Gastrocnemius medialis (tissue), 4 donors: ENCODE measurements around the gene RPS15A. TPM values are rescaled to one million over a fixed set of nuclear protein-coding genes. Genes with fewer than 3 reads are reported as not detected.

Source experiments
- ATAC-seq, 2 donors: fragments of 150-250 bp; one replicate each; pipeline ENCODE4 v1.9.1; 2016
- DNase-seq, 2 donors: peaks; one replicate each; pipeline ENCODE4 v3.0.0-alpha.2; 2019
- H3K27ac ChIP-seq, 4 donors: fragments of 200-600 bp; sonication (generic); 1 replicate in 1 of 4; 2 replicates in 3 of 4; pipeline ENCODE4 v1.5.1; 2016 to 2018; ENCODE audit warnings: mild to moderate bottlenecking in 2 of 4, moderate library complexity in 1 of 4
- H3K27me3 ChIP-seq, 3 donors: fragments of 200-600 bp; sonication (generic) in 2 of 3; 1 replicate in 1 of 3; 2 replicates in 2 of 3; pipeline versions ENCODE4 v1.5.1 to v1.6.0; 2016 to 2019; ENCODE audit warnings: mild to moderate bottlenecking in 1 of 3, moderate library complexity in 1 of 3
- H3K36me3 ChIP-seq, 2 donors: fragments of 200-600 bp; sonication (generic) in 1 of 2; one replicate each; pipeline ENCODE4 v1.5.1; 2017 to 2018
- H3K4me1 ChIP-seq, 2 donors: fragments of 200-600 bp; sonication (generic) in 1 of 2; one replicate each; pipeline ENCODE4 v1.5.1; 2016 to 2017; ENCODE audit warnings: mild to moderate bottlenecking in 2 of 2
- H3K4me3 ChIP-seq, 4 donors: fragments of 200-600 bp; sonication (generic) in 3 of 4; 1 replicate in 1 of 4; 2 replicates in 3 of 4; pipeline ENCODE4 v1.5.1; 2016 to 2019; ENCODE audit warnings: mild to moderate bottlenecking in 2 of 4
- H3K9me3 ChIP-seq, 3 donors: fragments of 200-600 bp; sonication (generic) in 2 of 3; 1 replicate in 1 of 3; 2 replicates in 2 of 3; pipeline ENCODE4 v1.5.1; 2016 to 2019
- POLR2A ChIP-seq, 2 donors: fragments of 450-650 bp; IDR thresholded peaks; one replicate each; pipeline ENCODE4 v1.6.1; 2017; ENCODE audit warnings: antibody characterized with exemption in 2 of 2, mild to moderate bottlenecking in 2 of 2, moderate library complexity in 2 of 2
- in situ Hi-C, 4 donors: fragments of 200-750 bp; cut with MboI; loops; one replicate each; pipeline versions ENCODE4 v1.15.0 to v1.8.0; 2017; ENCODE audit warnings: low sequenced_read_pairs in 4 of 4
- intact Hi-C: fragments of 100-400 bp; cut with DNase I; formaldehyde crosslinking; loops from one replicate; pipeline ENCODE4 v1.15.1; 2023; ENCODE audit warnings: low total_unique reads
- total RNA-seq, 4 donors: library from RNA; depleted of rRNA; stranded (reverse); fragments of >200 nt; gene quantifications; one replicate each; pipeline versions ENCODE4 v1.1.0 to v1.2.3, GENCODE V29; 2016
- TF ChIP-seq, protein P1 (sequence below), 5 experiments: fragments of 450-650 bp in 3 of 5; fragments of 200-600 bp in 2 of 5; sonication (generic) in 2 of 5; IDR thresholded peaks in 4 of 5; conservative IDR thresholded peaks in 1 of 5; 1 replicate in 4 of 5; 2 replicates in 1 of 5; pipeline ENCODE4 v1.5.1; 2016 to 2019; ENCODE audit warnings: antibody characterized with exemption in 5 of 5, mild to moderate bottlenecking in 3 of 5, moderate library complexity in 3 of 5

The RPS15A gene
- total RNA-seq, 4 donors from 2014 or later: 1,340 to 2,259 (median 1,706) TPM

DNA sequence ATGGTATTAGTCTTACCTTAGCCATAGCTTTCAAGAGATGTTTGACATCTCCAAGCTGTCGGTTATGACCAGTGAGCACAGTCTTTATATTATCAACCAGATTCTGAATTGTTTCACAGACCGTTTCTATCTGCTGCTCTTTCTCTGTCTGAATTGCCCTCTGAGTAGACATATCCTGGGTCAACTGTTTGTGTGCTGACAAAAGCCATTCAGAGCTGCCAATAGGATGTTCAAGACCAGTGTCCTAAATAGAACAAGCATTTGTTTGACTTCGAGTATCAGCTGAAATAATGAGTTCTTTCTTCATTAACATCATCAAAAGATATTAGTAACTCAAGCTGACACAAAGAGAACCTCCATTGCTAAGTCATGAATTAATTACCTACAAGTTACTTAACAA, 26.2 kb upstream of the RPS15A start:
- peak overlapping the region; percentile 63 to 71 (median 65) for H3K27ac ChIP-seq
- H3K27me3 ChIP-seq: no peaks in the 10 kb centered on the region
- H3K36me3 ChIP-seq: peaks cover 2 to 88% of the 10 kb centered on the region in 2 donors
- H3K4me1 ChIP-seq: peaks cover 30 to 31% of the 10 kb centered on the region in 2 donors
- intact Hi-C loops: loop anchor here (5.0 kb wide), 1 partner anchor 36 kb away; no protein-coding TSS in a partner anchor
- no peak for TF ChIP-seq POLR2A (IDR thresholded peaks at IDR 0.05)
- TF ChIP-seq, protein P1, sequence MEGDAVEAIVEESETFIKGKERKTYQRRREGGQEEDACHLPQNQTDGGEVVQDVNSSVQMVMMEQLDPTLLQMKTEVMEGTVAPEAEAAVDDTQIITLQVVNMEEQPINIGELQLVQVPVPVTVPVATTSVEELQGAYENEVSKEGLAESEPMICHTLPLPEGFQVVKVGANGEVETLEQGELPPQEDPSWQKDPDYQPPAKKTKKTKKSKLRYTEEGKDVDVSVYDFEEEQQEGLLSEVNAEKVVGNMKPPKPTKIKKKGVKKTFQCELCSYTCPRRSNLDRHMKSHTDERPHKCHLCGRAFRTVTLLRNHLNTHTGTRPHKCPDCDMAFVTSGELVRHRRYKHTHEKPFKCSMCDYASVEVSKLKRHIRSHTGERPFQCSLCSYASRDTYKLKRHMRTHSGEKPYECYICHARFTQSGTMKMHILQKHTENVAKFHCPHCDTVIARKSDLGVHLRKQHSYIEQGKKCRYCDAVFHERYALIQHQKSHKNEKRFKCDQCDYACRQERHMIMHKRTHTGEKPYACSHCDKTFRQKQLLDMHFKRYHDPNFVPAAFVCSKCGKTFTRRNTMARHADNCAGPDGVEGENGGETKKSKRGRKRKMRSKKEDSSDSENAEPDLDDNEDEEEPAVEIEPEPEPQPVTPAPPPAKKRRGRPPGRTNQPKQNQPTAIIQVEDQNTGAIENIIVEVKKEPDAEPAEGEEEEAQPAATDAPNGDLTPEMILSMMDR (IDR thresholded peaks at IDR 0.05 in 4 of 5, conservative IDR thresholded peaks at IDR 0.05 in 1 of 5): no peak
- in situ Hi-C loops: no loop called here
- no peaks in the 10 kb centered on the region for H3K9me3 ChIP-seq
- DNase-seq: no peak
- H3K4me3 ChIP-seq: no peak overlapping the region
- ATAC-seq: no peak

DNA sequence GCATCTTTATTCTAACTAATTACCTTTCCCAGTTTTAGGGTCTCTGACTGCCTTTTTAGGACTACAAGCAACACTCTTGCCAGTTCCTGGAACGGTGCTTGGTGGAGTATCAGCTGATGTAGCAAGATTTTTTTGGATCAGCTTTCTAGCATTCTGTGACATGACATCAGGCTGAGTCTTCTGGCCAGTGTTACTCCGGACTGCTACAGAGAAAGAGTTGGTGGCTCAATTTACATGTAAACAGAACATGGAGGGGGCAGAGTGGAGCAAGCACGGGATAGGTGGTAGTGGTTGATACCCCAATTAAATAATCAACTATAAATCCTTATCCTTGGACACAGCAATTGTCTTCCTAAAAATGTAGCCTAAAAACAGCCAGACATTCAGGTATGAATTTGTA, 21.8 kb upstream of the RPS15A start:
- Histone ChIP-seq H3K27ac (peak overlapping the region; percentile 70 to 83 (median 80)), H3K27me3 (no peaks in the 10 kb centered on the region), H3K4me1 (peaks cover 21 to 25% of the 10 kb centered on the region in 2 donors), H3K36me3 (peaks cover 4 to 95% of the 10 kb centered on the region in 2 donors), H3K9me3 (no peaks in the 10 kb centered on the region), H3K4me3 (no peak overlapping the region)
- TF ChIP-seq, protein P1 (IDR thresholded peaks at IDR 0.05 in 4 of 5, conservative IDR thresholded peaks at IDR 0.05 in 1 of 5): no peak
- TF ChIP-seq POLR2A (IDR thresholded peaks at IDR 0.05): no peak
- intact Hi-C loops (no loop called here), in situ Hi-C loops (no loop called here)
- ATAC-seq (peak; percentile 97 to 98), DNase-seq (peak; percentile 57 to 68)

DNA sequence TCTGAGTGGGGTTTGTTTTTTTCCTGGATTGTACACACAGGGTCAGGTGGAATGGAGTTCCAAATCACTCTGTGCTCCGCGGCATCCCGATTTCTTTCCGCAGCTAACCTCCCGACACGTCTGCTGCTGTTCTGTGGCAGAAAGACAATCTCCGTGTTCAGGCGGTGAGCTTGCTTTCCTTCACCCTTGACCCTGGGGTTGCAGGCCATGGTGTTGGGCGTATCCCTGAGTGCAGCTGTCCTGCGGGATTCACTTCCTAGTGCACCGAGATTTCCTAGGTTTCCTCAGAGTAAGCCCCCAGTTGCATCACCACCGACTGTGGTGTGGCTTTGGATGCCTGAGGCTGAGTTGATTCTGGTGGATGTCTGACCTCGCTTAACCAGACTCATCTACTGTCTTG, 19.0 kb upstream of the RPS15A start:
- peak overlapping the region in 1 of 4 donors; percentile 22 for H3K27ac ChIP-seq
- ATAC-seq (no peak), DNase-seq (no peak)
- H3K36me3 ChIP-seq: peaks cover 2 to 73% of the 10 kb centered on the region in 2 donors
- no peak for TF ChIP-seq POLR2A (IDR thresholded peaks at IDR 0.05)
- TF ChIP-seq, protein P1 (IDR thresholded peaks at IDR 0.05 in 4 of 5, conservative IDR thresholded peaks at IDR 0.05 in 1 of 5): no peak
- in situ Hi-C loops: no loop called here
- intact Hi-C loops: loop anchor here (10.0 kb wide), 1 partner anchor 1076 kb away; the partner anchor contains the start of gene GPRC5B
- H3K4me1 ChIP-seq: peaks cover 23 to 31% of the 10 kb centered on the region in 2 donors
- H3K4me3 ChIP-seq: no peak overlapping the region
- H3K27me3 ChIP-seq: no peaks in the 10 kb centered on the region
- no peaks in the 10 kb centered on the region for H3K9me3 ChIP-seq

DNA sequence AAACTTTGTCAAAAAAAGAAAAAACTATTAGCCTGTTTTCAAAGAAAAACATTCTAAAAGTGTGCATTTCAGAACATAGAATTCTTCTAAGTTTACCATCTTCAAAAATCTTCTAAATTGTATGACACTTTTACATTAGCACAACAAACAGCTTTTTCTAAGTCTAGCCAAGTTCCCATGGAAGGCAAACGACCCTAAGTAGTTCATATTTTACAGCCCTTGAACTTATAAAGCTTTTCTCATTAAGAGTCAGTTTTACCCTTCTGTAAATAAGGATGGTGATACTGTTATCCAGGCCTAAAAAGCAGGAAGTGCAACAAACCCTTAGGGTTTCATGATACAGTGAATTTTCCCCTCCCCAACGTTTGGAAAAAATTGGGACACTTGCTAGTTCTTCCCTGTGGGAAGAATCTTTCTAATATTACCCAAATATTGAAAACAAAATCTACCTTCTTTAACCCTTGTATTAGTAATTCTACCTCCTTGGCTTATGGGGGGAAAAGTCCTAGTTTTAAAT, 15.2 kb upstream of the RPS15A start:
- no peaks in the 10 kb centered on the region for H3K27me3 ChIP-seq
- peak overlapping the region; percentile 90 to 96 (median 94) for H3K27ac ChIP-seq
- in situ Hi-C loops (no loop called here), intact Hi-C loops (loop anchor here (10.0 kb wide), 1 partner anchor 1079 kb away; the partner anchor contains the start of gene GPRC5B)
- DNase-seq (no peak), ATAC-seq (no peak)
- peaks cover 29 to 37% of the 10 kb centered on the region in 2 donors for H3K4me1 ChIP-seq
- H3K36me3 ChIP-seq: peaks cover 2 to 39% of the 10 kb centered on the region in 2 donors
- TF ChIP-seq, protein P1 (IDR thresholded peaks at IDR 0.05 in 4 of 5, conservative IDR thresholded peaks at IDR 0.05 in 1 of 5): no peak
- TF ChIP-seq POLR2A (IDR thresholded peaks at IDR 0.05): no peak
- no peaks in the 10 kb centered on the region for H3K9me3 ChIP-seq
- no peak overlapping the region for H3K4me3 ChIP-seq
